Skin epidermis (tissue), 12 donors: ENCODE results near the gene PDE2A.
"Not testable (repeated sequence)": the region's sequence is repeated elsewhere in the genome, so short reads cannot be mapped to it uniquely, and the experiment has no call there.

Source experiments
- H3K27ac ChIP-seq, 21 experiments: fragments of 200-600 bp; sonication (generic) in 11 of 21; one replicate each; pipeline ENCODE4 v1.5.0; 2020; ENCODE audit warnings: mild to moderate bottlenecking in 3 of 21, inconsistent platforms in 2 of 21, moderate library complexity in 2 of 21
- H3K4me3 ChIP-seq, 7 experiments: fragments of 200-600 bp; sonication (generic) in 2 of 7; one replicate each; pipeline ENCODE4 v1.5.0; 2020; ENCODE audit warnings: inconsistent platforms in 2 of 7, mild to moderate bottlenecking in 2 of 7, moderate library complexity in 1 of 7

The PDE2A gene

GRCh38 chr11:72573072-72573854, 101.0 kb downstream of the PDE2A start:
- H3K4me3 ChIP-seq: no peak overlapping the region
- H3K27ac ChIP-seq: no peak overlapping the region

GRCh38 chr11:72572540-72572939, 101.7 kb downstream of the PDE2A start:
- H3K4me3 ChIP-seq, H3K27ac ChIP-seq: not testable (repeated sequence)

GRCh38 chr11:72570893-72571661, 103.1 kb downstream of the PDE2A start:
- Histone ChIP-seq H3K4me3 (no peak overlapping the region), H3K27ac (no peak overlapping the region)

- Histone ChIP-seq H3K27ac (no peak overlapping the region), H3K4me3 (no peak overlapping the region)
These were observed 104.0 kb downstream of the PDE2A start for GRCh38 chr11:72569966-72570892.

GRCh38 chr11:72568861-72569260, 105.4 kb downstream of the PDE2A start:
- no peak overlapping the region for H3K27ac ChIP-seq
- no peak overlapping the region for H3K4me3 ChIP-seq

- Histone ChIP-seq H3K27ac (no peak overlapping the region), H3K4me3 (no peak overlapping the region)
These were observed 111.8 kb downstream of the PDE2A start for GRCh38 chr11:72562431-72562830.

- H3K4me3 ChIP-seq: no peak overlapping the region
- no peak overlapping the region for H3K27ac ChIP-seq
These were observed 112.4 kb downstream of the PDE2A start for GRCh38 chr11:72561856-72562255.

- not testable (repeated sequence) for H3K27ac ChIP-seq, H3K4me3 ChIP-seq
These were observed 113.4 kb downstream of the PDE2A start for GRCh38 chr11:72560864-72561263.

- H3K27ac ChIP-seq: no peak overlapping the region
- H3K4me3 ChIP-seq: no peak overlapping the region
These were observed 117.8 kb downstream of the PDE2A start for GRCh38 chr11:72556433-72556832.

GRCh38 chr11:72555014-72555522, 119.2 kb downstream of the PDE2A start:
- H3K4me3 ChIP-seq, H3K27ac ChIP-seq: not testable (repeated sequence)

GRCh38 chr11:72553706-72554105, 120.5 kb downstream of the PDE2A start:
- H3K27ac ChIP-seq: no peak overlapping the region

GRCh38 chr11:72552399-72552910, 121.8 kb downstream of the PDE2A start:
- Histone ChIP-seq H3K27ac (no peak overlapping the region), H3K4me3 (no peak overlapping the region)

More at GRCh38 chr11:72553706-72554105, 120.5 kb downstream of the PDE2A start:
- H3K4me3 ChIP-seq: no peak overlapping the region

GRCh38 chr11:72551571-72551970, 122.7 kb downstream of the PDE2A start:
- H3K4me3 ChIP-seq: no peak overlapping the region
- no peak overlapping the region for H3K27ac ChIP-seq

GRCh38 chr11:72548463-72548862, 125.8 kb downstream of the PDE2A start:
- H3K27ac ChIP-seq: no peak overlapping the region

GRCh38 chr11:72546866-72547265, 127.4 kb downstream of the PDE2A start:
- H3K27ac ChIP-seq: no peak overlapping the region
- H3K4me3 ChIP-seq: no peak overlapping the region

More at GRCh38 chr11:72548463-72548862, 125.8 kb downstream of the PDE2A start:
- H3K4me3 ChIP-seq: no peak overlapping the region

GRCh38 chr11:72544589-72544988, 129.6 kb downstream of the PDE2A start:
- no peak overlapping the region for H3K4me3 ChIP-seq
- no peak overlapping the region for H3K27ac ChIP-seq

- Histone ChIP-seq H3K4me3 (no peak overlapping the region), H3K27ac (no peak overlapping the region)
These were observed 130.2 kb downstream of the PDE2A start for GRCh38 chr11:72543849-72544542.

GRCh38 chr11:72541257-72541974, 132.8 kb downstream of the PDE2A start:
- H3K27ac ChIP-seq: no peak overlapping the region

More at GRCh38 chr11:72541257-72541974, 132.8 kb downstream of the PDE2A start:
- no peak overlapping the region for H3K4me3 ChIP-seq
